Endothelial cell of umbilical vein (primary cell): ENCODE measurements around the gene ENC1. TPM values are rescaled to one million over a fixed set of nuclear protein-coding genes. Genes with fewer than 3 reads are reported as not detected.

Experiments used
- BruUV-seq: library from RNA; stranded (reverse); fragments of 400-500 nt; replicated peaks from 2 replicates; lab custom pipeline; 2021; lab: Mats Ljungman, UMichigan
- CTCF ChIA-PET: fragments of 300-600, 350-600 bp; sonication (Branson Sonifier 250); formaldehyde crosslinking; loops from one replicate; lab custom pipeline; 2021; ENCODE audit warnings: antibody characterized with exemption, inconsistent platforms; lab: Charles Lee
- POLR2A ChIA-PET: fragments of 300-600, 350-600 bp; sonication (Branson Sonifier 250); formaldehyde crosslinking; loops from one replicate; lab custom pipeline; 2021; ENCODE audit warnings: antibody characterized with exemption, inconsistent platforms; lab: Charles Lee
- DNase-seq: peaks from one replicate; pipeline ENCODE4 v3.0.0-alpha.2; 2011; ENCODE audit warnings: low read depth, low spot score
- FAIRE-seq: peaks from 2 replicates; lab custom pipeline; 2011; peaks lifted over from hg19 to GRCh38; lab: Jason Lieb, UNC
- H2AFZ ChIP-seq: 2 replicates; pipeline ENCODE4 v1.6.0; 2012; ENCODE audit warnings: low read depth, low read length, control low read depth, inconsistent platforms
- H3K27ac ChIP-seq: 2 replicates; pipeline ENCODE4 v1.5.1; 2011; ENCODE audit warnings: low read depth, mild to moderate bottlenecking, control low read depth, low read length, moderate library complexity; ENCODE audit not compliant: insufficient read depth
- H3K27me3 ChIP-seq, 2 experiments: 2 replicates each; pipeline versions ENCODE4 v1.6.0 to v1.6.1; 2011; ENCODE audit warnings: low read length in 2 of 2, mixed read lengths in 1 of 2; ENCODE audit not compliant: control insufficient read depth in 2 of 2, insufficient read depth in 2 of 2
- H3K36me3 ChIP-seq, 2 experiments: 2 replicates in 1 of 2; 3 replicates in 1 of 2; pipeline ENCODE4 v1.5.1; 2011; ENCODE audit warnings: low read length in 2 of 2, mild to moderate bottlenecking in 1 of 2, moderate library complexity in 1 of 2; ENCODE audit not compliant: control insufficient read depth in 2 of 2, insufficient read depth in 2 of 2; ENCODE audit errors: extremely low read depth in 1 of 2
- H3K4me1 ChIP-seq: 3 replicates; pipeline ENCODE4 v1.5.1; 2011; ENCODE audit warnings: mild to moderate bottlenecking, low read length; ENCODE audit not compliant: control insufficient read depth, insufficient read depth; ENCODE audit errors: extremely low read depth
- H3K4me2 ChIP-seq: 2 replicates; pipeline ENCODE4 v1.6.1; 2011; ENCODE audit warnings: low read length, control low read depth, mixed read lengths; ENCODE audit not compliant: insufficient read depth
- H3K4me3 ChIP-seq, 3 experiments: fragments of 200-600 bp in 1 of 3; sonication (generic), shearing (Covaris generic) in 1 of 3; replicated peaks in 1 of 3; 2 replicates each; pipeline ENCODE4 v1.5.1; 2011 to 2016; ENCODE audit warnings: control low read depth in 3 of 3, low read length in 3 of 3, mild to moderate bottlenecking in 2 of 3, inconsistent platforms in 1 of 3, low read depth in 1 of 3, moderate library complexity in 1 of 3; ENCODE audit not compliant: insufficient read depth in 1 of 3
- H3K79me2 ChIP-seq: 2 replicates; pipeline ENCODE4 v1.6.0; 2012; ENCODE audit warnings: low read length, inconsistent platforms; ENCODE audit not compliant: control insufficient read depth, insufficient read depth
- H3K9ac ChIP-seq: replicated peaks from 2 replicates; pipeline ENCODE3; 2011; ENCODE audit warnings: low read length, control low read depth; ENCODE audit not compliant: insufficient read depth; ENCODE audit errors: extremely low read depth
- H3K9me1 ChIP-seq: replicated peaks from 3 replicates; pipeline ENCODE4 v1.6.0; 2011; ENCODE audit warnings: mild to moderate bottlenecking, low read length; ENCODE audit not compliant: control insufficient read depth, insufficient read depth; ENCODE audit errors: extremely low read depth
- H3K9me3 ChIP-seq: replicated peaks from 2 replicates; pipeline ENCODE4 v1.5.1; 2012; ENCODE audit warnings: low read length, inconsistent platforms; ENCODE audit not compliant: control insufficient read depth, insufficient read depth
- H4K20me1 ChIP-seq: replicated peaks from 2 replicates; pipeline ENCODE3; 2011; ENCODE audit warnings: mild to moderate bottlenecking, low read length; ENCODE audit not compliant: control insufficient read depth, insufficient read depth; ENCODE audit errors: extremely low read depth
- CTCF ChIP-seq, 2 donors: IDR thresholded peaks; 1 replicate in 1 of 2; 2 replicates in 1 of 2; pipeline ENCODE4 v1.5.1; 2011; ENCODE audit warnings: low read length in 2 of 2, mild to moderate bottlenecking in 2 of 2, moderate library complexity in 2 of 2, control low read depth in 1 of 2, inconsistent platforms in 1 of 2, low read depth in 1 of 2; ENCODE audit not compliant: insufficient read depth in 1 of 2; ENCODE audit errors: extremely low read depth in 1 of 2
- EZH2 ChIP-seq: IDR thresholded peaks from 2 replicates; pipeline ENCODE4 v1.6.1; 2012; ENCODE audit warnings: borderline replicate concordance, low read depth, mild to moderate bottlenecking, moderate library complexity, low read length, inconsistent platforms; ENCODE audit not compliant: severe bottlenecking
- FOS ChIP-seq: IDR thresholded peaks from 2 replicates; pipeline ENCODE4 v1.6.1; 2011; ENCODE audit warnings: mild to moderate bottlenecking, low read length, moderate library complexity, borderline replicate concordance; ENCODE audit not compliant: insufficient read depth
- GATA2 ChIP-seq: IDR thresholded peaks from 2 replicates; pipeline ENCODE4 v1.7.0; 2011; ENCODE audit warnings: low read depth, mild to moderate bottlenecking, moderate library complexity, mixed read lengths, low read length; ENCODE audit not compliant: insufficient read length, insufficient read depth
- JUN ChIP-seq: IDR thresholded peaks from 2 replicates; pipeline ENCODE4 v1.6.1; 2011; ENCODE audit warnings: borderline replicate concordance, low read depth; ENCODE audit not compliant: insufficient read length, insufficient read depth
- MAX ChIP-seq: IDR thresholded peaks from 2 replicates; pipeline ENCODE4 v1.6.1; 2011; ENCODE audit not compliant: insufficient read depth, insufficient read length
- MYC ChIP-seq: IDR thresholded peaks from one replicate; pipeline ENCODE4 v1.6.1; 2011; ENCODE audit warnings: mild to moderate bottlenecking, low read depth, low read length
- POLR2A ChIP-seq: IDR thresholded peaks from 2 replicates; pipeline ENCODE4 v1.6.1; 2012; ENCODE audit warnings: low read depth, mild to moderate bottlenecking, control low read depth, low read length
- POLR2AphosphoS5 ChIP-seq: IDR thresholded peaks from 2 replicates; pipeline ENCODE4 v1.6.1; 2012; ENCODE audit warnings: low read depth, mild to moderate bottlenecking, control low read depth, low read length, moderate library complexity; ENCODE audit not compliant: insufficient read depth
- dilution Hi-C: fragments of 300-500 bp; cut with MboI; formaldehyde crosslinking; loops from one replicate; pipeline ENCODE4 v1.15.0; 2019; ENCODE audit warnings: low sequenced_read_pairs; ENCODE audit not compliant: extremely low pct_ligation_motif_present
- intact Hi-C: fragments of 100-400 bp; cut with micrococcal nuclease; formaldehyde crosslinking; loops from one replicate; pipeline ENCODE4 v1.10.0; 2022
- polyA plus RNA-seq, 4 experiments: library from polyadenylated mRNA; depleted of rRNA in 3 of 4; stranded (reverse) in 3 of 4; unstranded in 1 of 4; fragments of >200 nt; gene quantifications; 2 replicates each; pipeline versions ENCODE4 v1.2.1 to v1.2.3, GENCODE V29; 2011 to 2012; ENCODE audit warnings: missing spikeins in 1 of 4
- total RNA-seq: library from RNA; stranded (reverse); gene quantifications from 2 replicates; pipeline ENCODE4 v1.2.3, GENCODE V29; 2021

The ENC1 gene
- total and polyA plus RNA-seq, 2 donors (not counting 3 experiments of a cell fraction or from before 2014, with no cell fraction given): 42.2 to 53.3 TPM

DNA sequence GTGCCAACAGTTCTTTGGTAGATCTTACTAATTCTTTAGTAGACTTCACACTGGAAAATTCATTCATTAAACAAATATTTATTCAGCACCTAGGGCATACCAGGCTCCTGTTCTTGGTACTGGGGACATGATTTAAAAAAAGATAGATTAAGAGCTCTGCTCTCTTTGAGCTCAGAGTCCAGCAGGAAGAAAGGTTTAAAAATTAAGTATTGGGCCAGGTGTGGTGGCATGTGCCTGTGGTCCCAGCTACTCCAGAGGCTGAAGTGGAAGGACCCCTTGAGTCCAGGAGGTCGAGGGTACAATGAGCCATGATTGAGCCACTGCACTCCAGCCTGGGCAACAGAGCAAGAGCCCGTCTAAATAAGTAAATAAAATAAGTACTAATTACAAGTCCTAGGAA, 41.4 kb downstream of the ENC1 start:
- dilution Hi-C loops: no loop called here

More for the DNA sequence above, 41.4 kb downstream of the ENC1 start:
- no peaks in the 10 kb centered on the region for H3K27me3 ChIP-seq
- no peak overlapping the region for H3K27ac ChIP-seq
- no peak for TF ChIP-seq MYC
- TF ChIP-seq MAX: no peak
- no peak for TF ChIP-seq EZH2
- TF ChIP-seq JUN: no peak
- no peak for TF ChIP-seq CTCF (IDR thresholded peaks at IDR 0.05; ENCODE audit: extremely low read depth in 1 of 2, insufficient read depth in 1 of 2, low read depth in 1 of 2, low read length in 2 of 2)
- TF ChIP-seq FOS: no peak
- TF ChIP-seq GATA2: no peak
- TF ChIP-seq POLR2A: no peak
- TF ChIP-seq POLR2AphosphoS5: no peak
- intact Hi-C loops: no loop called here
- no peaks in the 10 kb centered on the region for H3K9me3 ChIP-seq
- no peaks in the 10 kb centered on the region for H4K20me1 ChIP-seq
- no peaks in the 10 kb centered on the region for H3K79me2 ChIP-seq
- H2AFZ ChIP-seq: no peak overlapping the region
- peaks cover 19% of the 10 kb centered on the region for H3K4me1 ChIP-seq
- BruUV-seq: no TSS peak
- H3K9me1 ChIP-seq: no peaks in the 10 kb centered on the region
- ChIA-PET CTCF (interaction anchor here (1.5 kb wide), 1 partner anchor 41 kb away, joined by 3 read pairs; the partner anchor contains the start of gene ENC1), POLR2A (interaction anchor here (1.2 kb wide), 1 partner anchor 41 kb away, joined by 4 read pairs; the partner anchor contains the start of gene ENC1)
- no peak overlapping the region for H3K9ac ChIP-seq
- no peak overlapping the region for H3K4me2 ChIP-seq
- H3K4me3 ChIP-seq: no peak overlapping the region
- DNase-seq: no peak
- H3K36me3 ChIP-seq: no peaks in the 10 kb centered on the region
- FAIRE-seq: no peak
